Astrocyte (in vitro differentiated cells and primary cell): ENCODE measurements around the gene FAM83E. TPM values are rescaled to one million over a fixed set of nuclear protein-coding genes. Genes with fewer than 3 reads are reported as not detected.

Source experiments
- DNase-seq: peaks from one replicate; pipeline ENCODE4 v3.0.0-alpha.2; 2010; ENCODE audit warnings: low read depth
- FAIRE-seq: peaks from 2 replicates; lab custom pipeline; 2011; peaks lifted over from hg19 to GRCh38; lab: Jason Lieb, UNC
- H2AFZ ChIP-seq: 2 replicates; pipeline ENCODE4 v1.6.0; 2012; ENCODE audit warnings: low read depth, low read length, inconsistent platforms
- H3K27ac ChIP-seq: 2 replicates; pipeline ENCODE4 v1.5.1; 2011; ENCODE audit warnings: low read depth, low read length, inconsistent platforms
- H3K27me3 ChIP-seq: 2 replicates; pipeline ENCODE4 v1.6.0; 2011; ENCODE audit warnings: low read length, inconsistent platforms; ENCODE audit not compliant: insufficient read depth
- H3K36me3 ChIP-seq: 2 replicates; pipeline ENCODE4 v1.5.1; 2011; ENCODE audit warnings: low read length, inconsistent platforms; ENCODE audit not compliant: insufficient read depth
- H3K4me1 ChIP-seq: 2 replicates; pipeline ENCODE4 v1.5.1; 2011; ENCODE audit warnings: low read length, inconsistent platforms; ENCODE audit not compliant: insufficient read depth
- H3K4me2 ChIP-seq: 2 replicates; pipeline ENCODE4 v1.6.0; 2012; ENCODE audit warnings: low read length, inconsistent platforms
- H3K4me3 ChIP-seq: 2 replicates; pipeline ENCODE4 v1.5.1; 2011; ENCODE audit warnings: low read depth, mild to moderate bottlenecking, low read length, inconsistent platforms; ENCODE audit not compliant: insufficient read depth
- H3K79me2 ChIP-seq: 2 replicates; pipeline ENCODE4 v1.6.0; 2012; ENCODE audit warnings: mild to moderate bottlenecking, low read length, inconsistent platforms; ENCODE audit not compliant: insufficient read depth
- H3K9ac ChIP-seq: 2 replicates; pipeline ENCODE4 v1.6.0; 2012; ENCODE audit warnings: mild to moderate bottlenecking, low read length, inconsistent platforms
- H3K9me3 ChIP-seq: 2 replicates; pipeline ENCODE4 v1.5.1; 2012; ENCODE audit warnings: low read depth, mild to moderate bottlenecking, low read length, inconsistent platforms; ENCODE audit not compliant: insufficient read depth
- H4K20me1 ChIP-seq: 2 replicates; pipeline ENCODE4 v1.6.0; 2012; ENCODE audit warnings: low read length, inconsistent platforms; ENCODE audit not compliant: insufficient read depth
- H3K27ac Mint-ChIP-seq: one replicate; pipeline ENCODE4 v1.8.0; 2021; ENCODE audit warnings: mild to moderate bottlenecking, mixed read lengths; ENCODE audit not compliant: unreplicated experiment
- H3K27me3 Mint-ChIP-seq: one replicate; pipeline ENCODE4 v1.8.0; 2021; ENCODE audit warnings: low read depth, mixed read lengths; ENCODE audit not compliant: unreplicated experiment
- H3K36me3 Mint-ChIP-seq: one replicate; pipeline ENCODE4 v1.8.0; 2021; ENCODE audit warnings: low read depth, mixed read lengths; ENCODE audit not compliant: unreplicated experiment
- H3K4me1 Mint-ChIP-seq: one replicate; pipeline ENCODE4 v1.8.0; 2021; ENCODE audit warnings: low read depth, mixed read lengths; ENCODE audit not compliant: unreplicated experiment
- H3K4me3 Mint-ChIP-seq: one replicate; pipeline ENCODE4 v1.8.0; 2021; ENCODE audit warnings: mild to moderate bottlenecking, moderate library complexity, mixed read lengths; ENCODE audit not compliant: unreplicated experiment
- H3K9me3 Mint-ChIP-seq: one replicate; pipeline ENCODE4 v1.8.0; 2021; ENCODE audit warnings: mild to moderate bottlenecking, mixed read lengths; ENCODE audit not compliant: unreplicated experiment
- CTCF ChIP-seq: IDR thresholded peaks from 2 replicates; pipeline ENCODE4 v1.5.1; 2011; ENCODE audit warnings: low read depth, mild to moderate bottlenecking, inconsistent platforms, low read length, moderate library complexity; ENCODE audit not compliant: insufficient read depth
- EZH2 ChIP-seq: IDR thresholded peaks from 2 replicates; pipeline ENCODE4 v1.6.1; 2012; ENCODE audit warnings: mild to moderate bottlenecking, low read length, inconsistent platforms; ENCODE audit not compliant: insufficient read depth
- total RNA-seq: library from RNA; stranded (reverse); gene quantifications from 2 replicates; pipeline ENCODE4 v1.2.1, GENCODE V29; 2021

Gene FAM83E
- total RNA-seq, 1 donor from 2014 or later, result 1.7 TPM

- TF ChIP-seq EZH2, result no peak
- TF ChIP-seq CTCF, result no peak
- Histone ChIP-seq H3K4me3 (no peak overlapping the region), H3K9ac (no peak overlapping the region), H3K27me3 (no peaks in the 10 kb centered on the region), H2AFZ (no peak overlapping the region), H3K4me1 (no peaks in the 10 kb centered on the region), H4K20me1 (no peaks in the 10 kb centered on the region), H3K4me2 (no peak overlapping the region), H3K9me3 (no peaks in the 10 kb centered on the region), H3K79me2 (no peaks in the 10 kb centered on the region), H3K27ac (no peak overlapping the region), H3K36me3 (no peaks in the 10 kb centered on the region)
- Mint-ChIP-seq H3K27ac (no peak overlapping the region), H3K36me3 (no peaks in the 10 kb centered on the region), H3K4me1 (no peaks in the 10 kb centered on the region), H3K9me3 (no peaks in the 10 kb centered on the region), H3K27me3 (peaks cover 15% of the 10 kb centered on the region), H3K4me3 (no peak overlapping the region)
- DNase-seq (no peak), FAIRE-seq (no peak)
Measured at GRCh38 chr19:48595171-48595570, 19.7 kb downstream of the FAM83E start.

GRCh38 chr19:48591021-48591420, 23.9 kb downstream of the FAM83E start:
- peaks cover 4% of the 10 kb centered on the region for H3K4me1 ChIP-seq
- no peaks in the 10 kb centered on the region for H4K20me1 ChIP-seq
- TF ChIP-seq EZH2 (no peak), CTCF (no peak)
- DNase-seq (no peak), FAIRE-seq (no peak)
- H3K4me2 ChIP-seq, result no peak overlapping the region
- H3K36me3 ChIP-seq, result no peaks in the 10 kb centered on the region
- no peak overlapping the region for H3K27ac ChIP-seq
- H3K9me3 ChIP-seq, result no peaks in the 10 kb centered on the region
- H3K79me2 ChIP-seq, result no peaks in the 10 kb centered on the region
- H3K4me3 ChIP-seq, result no peak overlapping the region
- H3K4me1 Mint-ChIP-seq, result peaks cover 2% of the 10 kb centered on the region
- H3K9ac ChIP-seq, result no peak overlapping the region
- H2AFZ ChIP-seq, result no peak overlapping the region
- H3K27me3 ChIP-seq, result no peaks in the 10 kb centered on the region
- no peak overlapping the region for H3K4me3 Mint-ChIP-seq
- peaks cover 9% of the 10 kb centered on the region for H3K27me3 Mint-ChIP-seq
- no peaks in the 10 kb centered on the region for H3K36me3 Mint-ChIP-seq
- no peak overlapping the region for H3K27ac Mint-ChIP-seq
- H3K9me3 Mint-ChIP-seq, result no peaks in the 10 kb centered on the region

GRCh38 chr19:48588670-48589401, 26.0 kb downstream of the FAM83E start:
- H3K79me2 ChIP-seq, result no peaks in the 10 kb centered on the region
- H3K36me3 Mint-ChIP-seq, result no peaks in the 10 kb centered on the region
- H3K36me3 ChIP-seq, result no peaks in the 10 kb centered on the region
- H3K4me1 Mint-ChIP-seq, result peaks cover 2% of the 10 kb centered on the region
- H3K27me3 ChIP-seq, result no peaks in the 10 kb centered on the region
- H3K9me3 ChIP-seq, result no peaks in the 10 kb centered on the region
- H3K9me3 Mint-ChIP-seq, result no peaks in the 10 kb centered on the region
- H3K4me1 ChIP-seq, result peaks cover 7% of the 10 kb centered on the region
- H3K9ac ChIP-seq, result peak overlapping the region; percentile 31
- peak overlapping the region; percentile 62 for H3K27ac Mint-ChIP-seq
- peaks cover 10% of the 10 kb centered on the region for H3K27me3 Mint-ChIP-seq
- no peak for FAIRE-seq
- no peaks in the 10 kb centered on the region for H4K20me1 ChIP-seq
- H2AFZ ChIP-seq, result peak overlapping the region; percentile 88
- peak overlapping the region; percentile 38 for H3K4me3 ChIP-seq
- H3K4me2 ChIP-seq, result peak overlapping the region; percentile 84
- no peak overlapping the region for H3K27ac ChIP-seq
- peak; percentile 49 for DNase-seq
- H3K4me3 Mint-ChIP-seq, result no peak overlapping the region
- TF ChIP-seq EZH2 (no peak), CTCF (peak; percentile 56)
